ENCODE measurements around the gene MEA1.

DNA sequence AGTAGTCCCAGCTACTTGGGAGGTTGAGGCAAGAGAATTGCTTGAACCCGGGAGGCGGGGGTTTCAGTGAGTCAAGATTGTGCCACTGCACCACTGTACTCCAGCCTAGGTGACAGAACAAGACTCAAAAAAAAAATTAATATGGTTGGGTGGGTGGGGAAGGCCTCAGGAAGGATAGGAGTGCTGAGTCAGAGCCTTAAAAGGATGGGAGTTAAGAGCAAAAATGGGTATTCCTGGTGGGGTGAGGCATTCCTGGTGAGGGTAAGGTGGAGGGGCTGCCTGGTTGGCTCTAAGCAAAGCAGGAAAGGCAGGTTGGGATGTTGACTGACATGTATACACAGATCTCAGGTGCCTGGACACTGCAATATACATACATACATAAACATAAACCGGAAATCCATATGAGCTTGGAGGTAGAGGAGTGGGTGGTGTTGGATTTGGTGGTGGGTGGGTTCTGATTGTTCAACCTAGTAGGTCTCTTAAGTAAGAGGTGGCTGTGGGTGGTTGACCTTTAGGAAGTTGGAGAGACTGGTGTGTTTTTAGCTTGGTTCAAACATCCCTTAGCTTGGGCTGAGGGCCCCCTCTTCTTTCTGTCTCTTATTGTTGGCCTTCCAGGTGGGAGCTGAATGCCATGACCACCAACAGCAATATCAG is 6.4 kb upstream of the MEA1 start:
- TF ChIP-seq, protein P1, sequence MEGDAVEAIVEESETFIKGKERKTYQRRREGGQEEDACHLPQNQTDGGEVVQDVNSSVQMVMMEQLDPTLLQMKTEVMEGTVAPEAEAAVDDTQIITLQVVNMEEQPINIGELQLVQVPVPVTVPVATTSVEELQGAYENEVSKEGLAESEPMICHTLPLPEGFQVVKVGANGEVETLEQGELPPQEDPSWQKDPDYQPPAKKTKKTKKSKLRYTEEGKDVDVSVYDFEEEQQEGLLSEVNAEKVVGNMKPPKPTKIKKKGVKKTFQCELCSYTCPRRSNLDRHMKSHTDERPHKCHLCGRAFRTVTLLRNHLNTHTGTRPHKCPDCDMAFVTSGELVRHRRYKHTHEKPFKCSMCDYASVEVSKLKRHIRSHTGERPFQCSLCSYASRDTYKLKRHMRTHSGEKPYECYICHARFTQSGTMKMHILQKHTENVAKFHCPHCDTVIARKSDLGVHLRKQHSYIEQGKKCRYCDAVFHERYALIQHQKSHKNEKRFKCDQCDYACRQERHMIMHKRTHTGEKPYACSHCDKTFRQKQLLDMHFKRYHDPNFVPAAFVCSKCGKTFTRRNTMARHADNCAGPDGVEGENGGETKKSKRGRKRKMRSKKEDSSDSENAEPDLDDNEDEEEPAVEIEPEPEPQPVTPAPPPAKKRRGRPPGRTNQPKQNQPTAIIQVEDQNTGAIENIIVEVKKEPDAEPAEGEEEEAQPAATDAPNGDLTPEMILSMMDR (IDR thresholded peaks at IDR 0.05): no peak
- no peak for TF ChIP-seq EP300 (IDR thresholded peaks at IDR 0.05)
